Measurements from ENCODE around the gene LPCAT2.
A peak's percentile ranks its signal among the peaks of the same experiment; 100 is the strongest.

The LPCAT2 gene

GRCh38 chr16:55508941-55509931 is at the start of gene LPCAT2:
Gene LPCAT2 (plus strand): TSS chr16:55509072. CDS start chr16:55509182, 110 bp downstream.
- peak; percentile 55 to 61 for DNase-seq

GRCh38 chr16:55462241-55462640 is 46.6 kb upstream of the LPCAT2 start:
- DNase-seq: no peak

GRCh38 chr16:55464375-55464774 is 44.5 kb upstream of the LPCAT2 start:
- no peak for DNase-seq

GRCh38 chr16:55465077-55465896 is 43.6 kb upstream of the LPCAT2 start:
- DNase-seq: peak; percentile 88 to 90

- DNase-seq: no peak
Measured at GRCh38 chr16:55466209-55466608, 42.7 kb upstream of the LPCAT2 start.

GRCh38 chr16:55467898-55468297 is 41.0 kb upstream of the LPCAT2 start:
- DNase-seq: no peak

GRCh38 chr16:55468352-55468990 is 40.4 kb upstream of the LPCAT2 start:
- DNase-seq: no peak

- DNase-seq: no peak
Measured at GRCh38 chr16:55469821-55470532, 38.9 kb upstream of the LPCAT2 start.

GRCh38 chr16:55470533-55471371 is 38.1 kb upstream of the LPCAT2 start:
- no peak for DNase-seq

GRCh38 chr16:55471448-55472097 is 37.3 kb upstream of the LPCAT2 start:
- peak; percentile 13 to 26 for DNase-seq

GRCh38 chr16:55473587-55473986 is 35.3 kb upstream of the LPCAT2 start:
- DNase-seq: no peak

- no peak for DNase-seq
Measured at GRCh38 chr16:55474821-55475220, 34.1 kb upstream of the LPCAT2 start.

- DNase-seq: no peak
Measured at GRCh38 chr16:55475919-55476318, 33.0 kb upstream of the LPCAT2 start.

GRCh38 chr16:55476625-55477533 is 32.0 kb upstream of the LPCAT2 start:
- no peak for DNase-seq

- no peak for DNase-seq
Measured at GRCh38 chr16:55477736-55478135, 31.1 kb upstream of the LPCAT2 start.

- no peak for DNase-seq
Measured at GRCh38 chr16:55478827-55479429, 29.9 kb upstream of the LPCAT2 start, which contains the start of gene MMP2. Gene MMP2 (plus strand): TSS chr16:55479198. CDS start chr16:55479480, 282 bp downstream.

- no peak for DNase-seq
Measured at GRCh38 chr16:55479430-55480140, 29.3 kb upstream of the LPCAT2 start.

GRCh38 chr16:55480228-55480655 is 28.6 kb upstream of the LPCAT2 start:
- DNase-seq: no peak
